Suppressor macrophage treated with lipopolysaccharide for 1 hour (primary cell): ENCODE results near the gene FBXW5.

ENCODE experiments used
- DNase-seq, 3 donors: peaks; one replicate each; pipeline ENCODE4 v3.0.0-alpha.2; 2020 to 2022

The FBXW5 gene

GRCh38 chr9:136960212-136960937 is 15.8 kb upstream of the FBXW5 start:
- DNase-seq, result no peak

GRCh38 chr9:136958898-136959850 is 14.6 kb upstream of the FBXW5 start:
- no peak for DNase-seq

DNA sequence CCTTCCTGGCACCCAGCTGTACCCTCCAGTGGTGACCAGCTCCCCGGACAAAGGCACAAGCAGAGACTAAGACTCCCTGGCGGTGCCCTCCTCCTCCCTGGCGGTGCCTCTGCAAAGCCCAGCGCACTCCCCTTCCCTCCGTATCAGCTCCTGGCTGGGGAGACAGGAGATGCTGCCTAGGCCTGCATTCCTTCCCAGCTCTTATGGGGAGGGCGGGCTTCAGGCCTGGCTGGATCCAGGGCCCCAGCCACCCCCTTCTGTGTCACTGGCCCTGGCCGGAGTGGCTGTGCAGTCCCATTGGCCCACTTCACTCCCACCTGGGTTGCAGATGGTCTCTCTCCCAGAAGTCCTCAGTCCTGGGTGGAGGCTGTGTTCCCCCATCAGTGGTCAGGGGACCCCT is 13.9 kb upstream of the FBXW5 start:
- DNase-seq, result no peak

DNA sequence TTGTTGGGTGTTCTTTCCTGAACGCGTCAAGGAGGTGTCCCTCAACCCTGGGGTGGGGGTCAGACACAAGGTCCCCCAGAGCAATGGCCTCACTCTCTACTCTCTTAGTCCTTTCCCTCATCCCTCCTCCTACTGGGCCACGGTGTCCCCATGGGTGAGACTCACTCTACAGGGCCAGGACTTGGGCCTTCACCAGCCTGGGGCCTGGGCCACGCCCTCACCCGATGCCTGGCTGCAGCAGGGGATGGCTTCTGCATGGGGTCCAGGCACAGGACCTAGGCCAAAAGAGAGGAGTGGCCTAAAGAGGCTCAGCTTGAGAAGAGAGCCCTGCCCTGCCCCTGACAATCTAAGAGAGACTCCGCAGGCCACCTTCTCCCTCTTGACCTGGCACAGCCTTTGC is 13.4 kb upstream of the FBXW5 start:
- no peak for DNase-seq

DNA sequence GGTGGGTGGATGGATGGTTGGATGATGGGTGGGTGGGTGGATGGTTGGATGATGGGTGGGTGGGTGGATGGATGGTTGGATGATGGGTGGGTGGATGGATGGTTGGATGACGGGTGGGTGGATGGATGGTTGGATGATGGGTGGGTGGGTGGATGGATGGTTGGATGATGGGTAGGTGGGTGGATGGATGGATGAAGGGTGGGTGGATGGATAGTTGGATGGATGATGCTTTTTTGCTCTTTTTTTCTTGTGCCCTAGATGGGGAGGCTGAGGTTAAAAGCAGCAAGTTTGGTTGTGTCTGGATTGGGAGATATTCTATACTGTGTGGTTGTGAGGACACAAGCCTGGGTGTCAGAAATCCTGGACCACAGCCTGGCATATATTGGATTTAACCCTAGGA is 12.9 kb upstream of the FBXW5 start:
- DNase-seq, result no peak

- no peak for DNase-seq
Observed at GRCh38 chr9:136956604-136957003, 12.1 kb upstream of the FBXW5 start.

- DNase-seq, result no peak
Observed at GRCh38 chr9:136955943-136956335, 11.4 kb upstream of the FBXW5 start.

DNA sequence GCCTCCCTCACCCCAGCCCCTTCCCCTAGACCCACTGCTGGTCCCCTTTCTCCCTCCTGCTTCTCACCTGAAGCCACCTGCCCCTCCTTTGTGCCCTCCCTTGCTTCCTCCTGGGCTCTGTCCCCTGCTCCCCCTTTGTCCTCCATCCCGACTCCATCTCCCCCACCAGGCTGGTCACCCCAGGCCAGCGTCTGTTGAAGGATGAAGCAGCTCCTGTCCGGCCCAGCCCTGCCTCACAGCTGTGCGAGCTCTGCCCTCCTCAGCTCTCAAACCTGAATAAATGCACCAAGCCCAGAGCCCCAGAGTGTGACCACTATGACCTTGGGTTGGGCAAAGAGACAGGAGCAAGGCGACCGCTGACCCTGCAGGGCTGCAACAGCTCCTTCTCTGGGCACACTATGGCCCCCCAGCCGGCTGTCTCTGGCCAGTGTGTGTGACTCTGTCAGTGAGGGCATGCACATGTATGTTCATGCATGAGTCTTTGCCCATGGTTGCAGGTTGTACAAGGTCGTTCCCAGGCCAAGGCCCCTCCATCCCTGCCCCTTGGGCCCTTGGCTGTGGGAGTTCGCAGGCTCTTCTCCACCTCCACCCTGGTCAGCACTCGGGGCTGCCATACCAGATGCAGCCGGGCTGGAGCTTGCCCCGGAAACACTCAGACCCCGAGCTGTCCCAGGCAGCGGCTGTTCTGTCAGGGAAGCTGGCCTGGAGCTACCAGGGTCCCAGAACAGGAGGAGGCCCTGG is 10.8 kb upstream of the FBXW5 start:
- no peak for DNase-seq

GRCh38 chr9:136954270-136955083 is 9.9 kb upstream of the FBXW5 start:
- no peak for DNase-seq

- no peak for DNase-seq
Observed at GRCh38 chr9:136953771-136954269, 9.3 kb upstream of the FBXW5 start.

GRCh38 chr9:136952876-136953770 is 8.6 kb upstream of the FBXW5 start:
- DNase-seq, result no peak

DNA sequence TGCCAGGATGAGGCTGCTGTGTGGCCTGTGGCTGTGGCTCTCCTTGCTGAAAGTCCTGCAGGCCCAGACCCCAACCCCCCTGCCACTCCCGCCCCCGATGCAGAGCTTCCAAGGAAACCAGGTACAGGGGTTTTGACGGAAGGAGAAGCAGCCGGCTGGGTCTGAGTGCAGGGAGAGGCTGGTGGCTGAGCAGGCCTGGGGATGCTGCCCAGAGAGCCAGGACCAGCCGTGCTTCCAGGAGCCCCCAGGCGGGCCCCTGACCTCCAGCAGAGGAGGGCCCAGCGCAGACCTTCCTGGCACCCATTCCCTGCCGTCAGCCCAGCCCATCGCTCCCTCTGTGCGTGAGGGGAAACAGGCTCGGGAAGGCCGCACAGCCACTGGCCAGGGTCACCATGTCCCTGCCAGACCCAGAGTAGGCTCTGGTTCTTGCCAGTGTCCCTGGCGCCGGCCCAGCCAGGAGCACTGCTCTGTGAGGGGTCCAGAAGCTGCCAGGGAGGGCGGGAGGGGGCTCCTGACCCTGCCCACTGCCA is 7.8 kb upstream of the FBXW5 start:
- DNase-seq, result no peak

DNA sequence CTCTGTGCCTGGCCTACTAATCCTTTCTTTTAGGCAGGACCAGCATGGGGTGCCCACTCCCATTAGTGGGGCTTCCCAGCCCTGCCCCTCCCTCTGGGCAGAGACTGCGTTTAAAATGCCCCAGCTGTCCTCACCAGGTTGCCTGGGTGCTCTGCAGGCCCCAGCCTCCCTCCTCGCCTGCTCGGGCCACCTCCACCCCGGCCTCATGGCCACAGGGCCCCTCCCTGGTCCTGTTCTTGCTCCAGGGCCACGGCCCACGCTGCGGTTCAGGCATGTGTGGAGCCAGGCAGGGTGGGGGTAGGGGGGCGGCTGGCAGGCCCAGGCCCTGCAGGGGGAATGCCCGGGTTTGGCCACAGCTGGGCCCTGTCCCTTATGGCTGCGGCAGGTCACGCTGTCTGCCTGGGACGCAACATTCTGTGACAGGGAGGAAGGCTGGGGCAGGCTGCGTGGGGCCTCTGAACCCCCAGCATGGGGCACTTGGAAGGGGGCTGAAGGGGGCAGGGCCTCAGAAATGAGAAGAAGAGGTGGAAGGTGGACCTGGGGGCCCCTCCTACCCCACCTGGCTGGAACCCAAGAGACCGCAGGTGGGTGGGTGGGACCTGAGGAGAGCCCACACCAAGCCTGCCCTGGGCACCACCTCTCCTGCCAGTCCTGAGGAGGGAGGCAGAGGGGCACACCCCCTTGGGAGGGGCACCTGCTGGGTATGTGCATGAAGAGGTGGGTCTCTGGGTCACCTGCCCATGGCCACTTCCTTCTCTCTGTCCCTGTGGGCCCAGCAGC is 7.2 kb upstream of the FBXW5 start, which contains the start of gene LCN12:
Gene LCN12 (plus strand): TSS at position 733 of the 780 bp plus-strand sequence. CDS start 55 bp downstream, outside the sequence.
- DNase-seq, result no peak

- no peak for DNase-seq
Observed at GRCh38 chr9:136950656-136951276, 6.2 kb upstream of the FBXW5 start.

DNA sequence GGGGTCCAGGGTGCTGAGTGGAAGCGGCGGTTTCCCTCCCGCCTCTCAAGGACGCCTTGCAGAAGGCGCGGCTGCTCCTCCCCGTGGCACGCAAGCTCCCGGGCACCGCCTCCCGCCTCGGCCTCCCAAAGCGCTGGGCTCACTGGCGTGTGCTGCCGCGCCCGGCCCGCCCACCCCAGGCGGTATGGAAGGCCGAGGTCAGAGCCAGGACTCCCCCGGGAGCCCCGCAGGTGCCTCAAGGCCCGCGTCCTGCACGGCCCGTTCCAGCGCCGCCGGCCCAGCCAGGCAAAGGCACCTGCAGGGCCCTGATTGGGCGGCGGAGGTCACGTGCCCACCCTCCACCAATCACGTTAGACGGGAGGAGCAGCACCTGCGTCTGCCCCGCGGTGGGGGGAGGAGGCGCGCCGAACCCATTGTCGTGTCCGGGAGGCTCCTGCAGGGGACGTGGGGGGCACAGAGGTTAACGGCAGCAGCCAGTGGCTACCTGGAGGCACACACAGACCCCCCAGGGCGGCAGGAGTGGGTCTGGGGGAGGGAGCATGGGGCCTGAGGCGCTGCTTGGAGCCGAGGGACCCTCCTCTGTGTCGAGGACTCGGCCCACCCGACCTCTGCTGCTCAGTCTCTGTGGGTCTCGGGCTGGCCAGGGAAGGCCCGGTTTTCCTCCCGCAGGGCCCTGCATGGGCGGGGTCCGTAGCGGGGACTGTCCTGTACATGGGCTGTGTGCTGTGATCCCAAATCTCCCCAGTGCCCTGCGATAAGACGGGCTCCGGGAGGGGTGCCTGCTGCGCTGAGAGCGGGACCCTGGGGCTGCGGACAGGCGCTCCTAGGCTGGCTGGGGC is 5.5 kb upstream of the FBXW5 start:
- DNase-seq, result peak; percentile 86 to 92 (median 88)

DNA sequence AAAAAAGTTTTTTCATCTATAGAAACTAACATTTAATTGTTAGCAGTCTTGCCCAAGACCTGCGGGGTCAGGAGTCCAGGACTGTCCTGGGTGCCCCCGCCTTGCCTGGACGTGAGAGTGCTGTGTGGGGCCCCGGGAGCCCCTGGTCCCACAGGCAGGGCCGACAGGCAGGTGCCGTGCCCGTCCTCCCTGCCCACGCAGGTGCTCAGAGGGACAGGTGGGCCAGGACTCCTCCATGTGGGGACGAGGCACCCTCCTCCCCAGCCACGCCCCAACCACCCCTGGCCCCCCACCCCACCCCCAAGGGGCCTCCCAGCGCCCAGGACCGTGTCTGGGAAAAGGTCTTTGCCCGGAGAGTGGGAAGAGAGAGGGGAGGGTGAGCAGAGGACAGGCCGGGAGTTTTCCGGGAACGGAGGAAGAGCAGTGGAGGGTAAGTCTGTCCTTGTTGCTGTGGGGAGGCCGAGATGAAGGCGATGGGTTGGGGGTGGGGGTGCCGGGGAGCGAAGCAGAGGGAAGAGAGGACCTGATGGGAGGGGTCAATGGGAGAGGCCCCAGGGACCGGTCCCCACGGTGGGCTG is 4.8 kb upstream of the FBXW5 start:
- DNase-seq, result no peak

- DNase-seq, result peak; percentile 46 to 75 (median 50)
Observed at GRCh38 chr9:136947955-136948510, 3.5 kb upstream of the FBXW5 start.
